Memory B cell (primary cell): ENCODE measurements around the gene VEGFB.
A peak's percentile ranks its signal among the peaks of the same experiment; 100 is the strongest.

Experiments used
- ATAC-seq: fragments of 150-1000 bp; cut with Tn5 transposase; 2 replicates; pipeline ENCODE4 v1.10.0; 2021; ENCODE audit warnings: low read depth, mild to moderate bottlenecking, moderate library complexity
- DNase-seq, 2 donors: peaks; one replicate each; pipeline ENCODE4 v3.0.0; 2022; ENCODE audit warnings: low spot score in 2 of 2
- H3K27ac Mint-ChIP-seq: one replicate; pipeline ENCODE4 v1.8.0; 2022; ENCODE audit warnings: mild to moderate bottlenecking, moderate library complexity, mixed read lengths
- H3K27me3 Mint-ChIP-seq: one replicate; pipeline ENCODE4 v1.8.0; 2022; ENCODE audit warnings: mixed read lengths
- H3K36me3 Mint-ChIP-seq: one replicate; pipeline ENCODE4 v1.8.0; 2022; ENCODE audit warnings: mild to moderate bottlenecking, mixed read lengths
- H3K4me1 Mint-ChIP-seq: one replicate; pipeline ENCODE4 v1.8.0; 2022; ENCODE audit warnings: mixed read lengths
- H3K4me3 Mint-ChIP-seq: one replicate; pipeline ENCODE4 v1.8.0; 2022; ENCODE audit warnings: mild to moderate bottlenecking, moderate library complexity, mixed read lengths
- H3K9me3 Mint-ChIP-seq: one replicate; pipeline ENCODE4 v1.8.0; 2022; ENCODE audit warnings: mixed read lengths

The VEGFB gene

DNA sequence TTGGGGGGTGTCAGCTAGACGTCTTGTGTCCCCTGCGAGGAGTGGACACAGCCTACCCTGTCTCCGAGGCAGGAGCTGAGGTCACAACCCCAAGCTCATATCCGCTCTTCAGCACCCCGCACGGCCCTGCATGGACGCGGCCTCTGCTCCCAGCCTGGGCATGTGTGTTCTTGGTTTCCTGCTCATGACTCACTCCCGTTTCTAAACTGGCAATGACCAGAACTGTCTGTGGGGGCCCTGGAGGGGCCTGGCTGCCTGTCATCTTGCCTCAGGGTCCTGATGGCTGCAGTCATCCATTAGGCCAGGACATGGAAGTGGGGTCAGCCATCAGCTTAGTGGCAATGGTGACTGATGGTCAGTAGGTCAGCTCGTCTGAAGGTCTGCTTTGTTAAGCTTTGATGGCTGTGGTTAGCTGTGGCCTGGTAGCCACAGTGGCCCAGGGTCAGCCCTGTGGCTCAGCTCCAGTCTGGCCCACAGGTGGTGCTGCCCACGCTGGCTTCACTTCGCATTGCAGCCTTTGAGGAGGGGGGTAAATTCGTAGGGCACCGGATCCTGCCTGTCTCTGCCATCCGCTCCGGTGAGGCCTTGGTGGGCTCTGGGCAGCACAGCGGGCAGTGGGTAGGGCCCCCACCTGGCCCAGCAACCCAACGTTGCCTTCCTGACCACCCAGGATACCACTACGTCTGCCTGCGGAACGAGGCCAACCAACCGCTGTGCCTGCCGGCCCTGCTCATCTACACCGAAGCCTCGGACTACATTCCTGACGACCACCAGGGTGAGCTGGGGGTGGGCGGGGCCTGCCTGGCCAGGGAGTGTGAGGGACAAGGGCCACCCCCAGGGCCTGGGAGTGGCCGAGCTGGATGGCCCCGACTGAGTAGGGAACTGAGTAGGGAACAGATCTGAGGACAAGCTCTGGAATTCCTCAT is 28.9 kb downstream of the VEGFB start:
- H3K27me3 Mint-ChIP-seq, result no peaks in the 10 kb centered on the region
- H3K36me3 Mint-ChIP-seq, result peaks cover 16% of the 10 kb centered on the region
- H3K4me3 Mint-ChIP-seq, result no peak overlapping the region
- no peaks in the 10 kb centered on the region for H3K9me3 Mint-ChIP-seq
- no peak overlapping the region for H3K27ac Mint-ChIP-seq
- peaks cover 11% of the 10 kb centered on the region for H3K4me1 Mint-ChIP-seq
- no peak for ATAC-seq
- DNase-seq, result no peak

DNA sequence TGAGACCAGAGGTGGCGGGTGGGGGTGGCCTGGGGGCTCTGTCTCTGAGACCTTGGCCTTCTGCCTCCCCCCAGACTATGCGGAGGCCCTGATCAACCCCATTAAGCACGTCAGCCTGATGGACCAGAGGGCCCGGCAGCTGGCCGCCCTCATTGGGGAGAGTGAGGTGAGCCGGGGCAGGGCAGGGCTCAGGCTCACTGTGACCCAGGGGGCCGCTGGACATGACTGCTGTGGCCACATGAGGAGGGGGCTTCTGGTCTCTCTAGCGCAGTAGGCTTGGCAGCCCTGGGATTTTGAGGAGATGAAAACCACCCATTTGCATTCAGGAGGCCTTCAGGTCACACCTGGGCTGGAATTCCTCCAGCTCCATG is 29.5 kb downstream of the VEGFB start:
- Mint-ChIP-seq H3K27ac (no peak overlapping the region), H3K4me3 (no peak overlapping the region), H3K9me3 (no peaks in the 10 kb centered on the region), H3K36me3 (peaks cover 16% of the 10 kb centered on the region), H3K27me3 (no peaks in the 10 kb centered on the region), H3K4me1 (peaks cover 15% of the 10 kb centered on the region)
- ATAC-seq (no peak), DNase-seq (no peak)

DNA sequence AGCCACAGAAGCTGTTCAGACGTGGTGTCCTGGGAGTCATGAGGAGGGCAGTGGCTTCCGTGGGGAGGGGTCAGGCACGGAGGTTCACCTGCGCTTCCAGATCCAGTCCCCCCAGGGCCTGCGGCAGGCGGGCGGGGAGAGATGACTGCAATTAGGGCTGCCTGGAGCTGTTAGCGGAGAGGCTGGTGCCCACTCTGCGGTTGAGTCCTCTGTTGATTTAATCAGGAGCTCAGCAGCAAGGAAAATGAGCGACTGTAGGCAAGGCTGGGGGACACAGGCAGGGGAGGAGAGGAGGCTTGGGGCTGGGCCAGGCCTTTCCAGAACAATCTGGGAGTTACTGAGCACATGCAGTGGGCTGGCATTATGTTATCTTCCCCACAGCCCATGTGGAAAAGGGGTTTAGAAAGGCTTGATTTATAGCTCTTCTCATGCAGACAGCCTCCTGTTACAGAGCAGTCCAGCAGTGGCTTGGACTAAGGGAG is 30.0 kb downstream of the VEGFB start:
- DNase-seq (no peak), ATAC-seq (no peak)
- H3K9me3 Mint-ChIP-seq, result no peaks in the 10 kb centered on the region
- peaks cover 17% of the 10 kb centered on the region for H3K4me1 Mint-ChIP-seq
- no peaks in the 10 kb centered on the region for H3K27me3 Mint-ChIP-seq
- H3K36me3 Mint-ChIP-seq, result peaks cover 14% of the 10 kb centered on the region
- no peak overlapping the region for H3K27ac Mint-ChIP-seq
- no peak overlapping the region for H3K4me3 Mint-ChIP-seq

DNA sequence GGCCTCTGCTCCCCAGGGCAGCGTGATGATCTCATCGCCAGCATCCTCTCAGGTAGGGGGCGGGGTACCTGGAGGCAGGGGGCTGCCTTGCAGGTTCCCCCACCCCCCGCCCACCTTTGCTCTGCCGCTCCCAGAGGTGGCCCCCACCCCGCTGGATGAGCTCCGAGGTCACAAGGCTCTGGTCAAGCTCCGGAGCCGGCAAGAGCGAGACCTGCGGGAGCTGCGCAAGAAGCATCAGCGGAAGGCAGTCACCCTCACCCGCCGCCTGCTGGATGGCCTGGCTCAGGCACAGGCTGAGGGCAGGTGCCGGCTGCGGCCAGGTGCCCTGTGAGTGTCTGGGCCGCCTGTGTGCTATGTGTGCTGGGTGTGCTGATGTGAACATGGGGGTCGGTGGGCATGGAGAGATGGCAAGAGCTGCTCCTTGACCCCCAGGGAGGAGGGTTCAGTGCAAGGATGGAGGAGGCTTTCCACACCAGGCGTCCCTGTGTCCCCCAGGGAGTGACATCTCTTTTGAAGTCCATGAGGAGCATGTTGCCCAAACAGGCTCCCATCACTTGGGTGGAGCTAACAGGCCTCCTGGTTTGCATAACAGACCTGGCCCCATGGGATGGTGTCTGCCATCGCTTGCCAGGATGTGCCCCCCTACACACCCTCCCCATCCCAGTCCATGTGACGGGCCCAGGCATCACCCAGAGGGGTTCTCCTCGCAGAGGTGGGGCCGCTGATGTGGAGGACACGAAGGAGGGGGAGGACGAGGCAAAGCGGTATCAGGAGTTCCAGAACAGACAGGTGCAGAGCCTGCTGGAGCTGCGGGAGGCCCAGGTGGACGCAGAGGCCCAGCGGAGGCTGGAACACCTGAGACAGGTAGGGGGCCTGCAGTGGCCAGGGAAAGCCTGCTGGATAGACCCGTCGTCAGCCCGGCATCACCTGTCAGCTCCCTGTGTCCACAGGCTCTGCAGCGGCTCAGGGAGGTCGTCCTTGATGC is 31.1 kb downstream of the VEGFB start:
- no peak for ATAC-seq

DNA sequence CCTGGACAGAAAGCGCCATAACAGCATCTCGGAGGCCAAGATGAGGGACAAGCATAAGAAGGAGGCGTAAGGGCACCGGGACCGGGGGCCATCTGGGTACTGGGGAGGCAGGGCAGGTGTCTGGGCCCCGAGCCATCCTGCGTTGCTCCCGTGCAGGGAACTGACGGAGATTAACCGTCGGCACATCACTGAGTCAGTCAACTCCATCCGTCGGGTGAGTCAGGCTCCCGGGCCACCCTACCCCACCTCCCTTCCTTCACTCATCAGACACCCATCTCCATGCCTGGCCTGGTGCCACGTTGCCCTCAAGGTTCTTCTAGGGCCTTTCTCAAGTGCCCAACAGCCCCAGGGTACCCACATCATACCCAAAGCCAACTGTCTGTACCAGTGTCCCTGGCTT is 32.0 kb downstream of the VEGFB start:
- H3K9me3 Mint-ChIP-seq, result no peaks in the 10 kb centered on the region

More for the DNA sequence above, 31.1 kb downstream of the VEGFB start:
- Mint-ChIP-seq H3K36me3 (peaks cover 4% of the 10 kb centered on the region), H3K27me3 (no peaks in the 10 kb centered on the region), H3K4me1 (peaks cover 9% of the 10 kb centered on the region), H3K9me3 (no peaks in the 10 kb centered on the region), H3K4me3 (no peak overlapping the region), H3K27ac (no peak overlapping the region)
- no peak for DNase-seq

DNA sequence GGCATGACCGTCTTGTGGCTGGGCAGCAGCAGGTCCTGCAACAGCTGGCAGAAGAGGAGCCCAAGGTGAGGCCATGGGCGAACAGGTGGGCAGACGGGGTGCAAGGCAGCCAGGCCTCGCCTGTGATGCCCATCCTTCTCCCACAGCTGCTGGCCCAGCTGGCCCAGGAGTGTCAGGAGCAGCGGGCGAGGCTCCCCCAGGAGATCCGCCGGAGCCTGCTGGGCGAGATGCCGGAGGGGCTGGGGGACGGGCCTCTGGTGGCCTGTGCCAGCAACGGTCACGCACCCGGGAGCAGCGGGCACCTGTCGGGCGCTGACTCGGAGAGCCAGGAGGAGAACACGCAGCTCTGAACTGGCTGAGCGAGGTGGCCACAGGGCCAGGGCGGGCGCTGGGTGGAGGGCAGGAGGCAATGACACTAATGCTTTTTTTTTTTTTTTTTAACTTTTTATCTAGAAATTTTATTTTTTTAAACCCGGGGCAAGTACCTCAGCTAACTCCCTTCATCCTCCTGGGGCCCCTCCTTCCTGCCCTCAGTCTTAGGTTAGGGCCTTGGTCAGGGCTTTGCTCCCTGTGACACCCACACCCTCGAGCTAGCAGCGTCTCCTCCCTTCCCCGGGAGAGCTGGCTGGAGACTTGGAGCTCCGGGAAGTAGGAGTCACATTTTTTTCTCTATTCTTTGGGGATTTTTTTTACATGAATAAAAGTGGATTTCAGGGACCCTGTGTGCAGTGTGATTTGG is 33.0 kb downstream of the VEGFB start:
- DNase-seq (no peak), ATAC-seq (no peak)
- Mint-ChIP-seq H3K27me3 (no peaks in the 10 kb centered on the region), H3K27ac (no peak overlapping the region), H3K4me1 (peaks cover 13% of the 10 kb centered on the region), H3K4me3 (peak overlapping the region; percentile 46), H3K36me3 (peaks cover 2% of the 10 kb centered on the region), H3K9me3 (no peaks in the 10 kb centered on the region)

More for the DNA sequence above, 32.0 kb downstream of the VEGFB start:
- no peaks in the 10 kb centered on the region for H3K27me3 Mint-ChIP-seq
- H3K27ac Mint-ChIP-seq, result no peak overlapping the region
- DNase-seq (no peak), ATAC-seq (no peak)
- no peak overlapping the region for H3K4me3 Mint-ChIP-seq
- peaks cover 13% of the 10 kb centered on the region for H3K4me1 Mint-ChIP-seq
- H3K36me3 Mint-ChIP-seq, result peaks cover 4% of the 10 kb centered on the region

DNA sequence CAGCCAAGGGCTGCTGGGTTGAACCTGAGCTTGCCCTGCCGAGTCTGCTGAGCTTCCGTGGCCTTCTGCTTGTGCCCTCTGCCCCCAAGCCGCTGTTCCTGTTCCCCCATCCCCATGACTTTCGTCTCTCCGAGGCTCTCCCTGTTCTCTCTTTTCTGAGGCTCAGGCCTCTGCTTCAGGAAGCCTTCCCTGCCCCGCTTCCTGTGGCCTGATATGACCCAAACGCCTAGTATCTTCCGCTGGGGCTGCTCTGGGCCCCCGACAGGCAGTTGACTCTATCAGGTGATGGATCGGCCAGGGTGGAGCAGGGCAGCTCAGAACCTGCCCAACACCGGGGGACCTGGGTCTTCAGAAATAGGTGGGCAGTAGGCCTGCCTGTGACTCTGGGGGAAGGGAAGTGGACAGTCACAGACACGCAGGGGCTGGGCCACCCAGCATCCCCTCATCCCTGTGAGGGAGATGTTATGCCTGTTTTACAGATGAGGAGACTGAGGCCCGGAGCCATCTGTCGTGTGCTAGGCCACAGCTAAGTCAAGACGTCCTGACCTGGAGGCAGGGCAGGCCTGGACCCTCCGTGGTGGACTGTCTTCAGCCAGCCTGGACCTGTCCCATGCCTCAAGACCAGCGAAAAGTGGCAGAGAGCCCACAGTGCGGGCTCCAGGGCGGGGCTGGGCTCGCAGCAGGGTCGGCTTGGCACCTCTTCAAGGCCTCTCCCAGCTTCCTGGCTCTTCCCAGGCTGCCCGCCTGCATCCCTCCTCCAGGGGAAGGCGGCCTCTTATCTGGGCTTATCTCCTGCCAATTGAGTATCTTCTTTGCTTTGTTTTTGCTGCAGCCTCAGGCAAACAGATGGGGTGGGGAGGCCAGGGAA is 33.9 kb downstream of the VEGFB start:
- no peaks in the 10 kb centered on the region for H3K9me3 Mint-ChIP-seq
- DNase-seq (no peak), ATAC-seq (no peak)
- H3K36me3 Mint-ChIP-seq, result no peaks in the 10 kb centered on the region
- peaks cover 13% of the 10 kb centered on the region for H3K4me1 Mint-ChIP-seq
- peak overlapping the region; percentile 95 for H3K27ac Mint-ChIP-seq
- H3K4me3 Mint-ChIP-seq, result peak overlapping the region; percentile 97
- H3K27me3 Mint-ChIP-seq, result no peaks in the 10 kb centered on the region

DNA sequence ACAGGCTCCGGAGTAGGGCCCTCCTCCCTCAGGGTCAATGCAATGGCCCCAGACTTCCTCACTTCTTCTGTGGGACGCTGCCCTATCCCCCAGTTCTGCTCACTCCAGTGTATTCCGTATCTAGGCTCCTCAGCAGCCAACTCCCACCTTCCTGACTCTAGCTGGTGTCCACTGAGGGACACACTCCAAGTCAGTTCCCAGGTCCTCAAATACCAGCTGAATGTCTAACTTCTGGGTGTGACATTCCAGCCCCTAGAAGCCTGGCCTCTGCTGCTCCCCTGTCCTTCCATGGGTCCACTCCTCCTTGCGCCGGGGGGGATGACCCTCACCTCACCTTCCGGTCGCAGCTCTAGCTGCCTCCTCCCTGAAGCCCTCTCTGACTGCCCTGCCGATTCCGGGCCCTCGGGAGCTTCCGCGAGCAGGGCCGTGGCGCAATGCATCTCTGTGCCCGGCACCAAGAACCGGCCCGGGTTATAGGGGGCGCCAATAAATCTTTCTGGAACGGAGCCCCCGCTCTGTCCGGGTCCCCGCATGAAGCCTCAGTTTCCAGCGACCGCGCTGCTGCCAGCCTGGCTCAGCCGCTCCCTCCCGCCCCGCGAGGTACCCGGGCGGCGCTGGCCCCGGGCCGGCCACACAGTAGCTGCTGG is 34.6 kb downstream of the VEGFB start:
- no peaks in the 10 kb centered on the region for H3K9me3 Mint-ChIP-seq
- peak overlapping the region; percentile 97 for H3K4me3 Mint-ChIP-seq
- ATAC-seq, result no peak
- peak overlapping the region; percentile 95 for H3K27ac Mint-ChIP-seq
- H3K27me3 Mint-ChIP-seq, result no peaks in the 10 kb centered on the region
- no peak for DNase-seq
- peaks cover 13% of the 10 kb centered on the region for H3K4me1 Mint-ChIP-seq
- H3K36me3 Mint-ChIP-seq, result no peaks in the 10 kb centered on the region

DNA sequence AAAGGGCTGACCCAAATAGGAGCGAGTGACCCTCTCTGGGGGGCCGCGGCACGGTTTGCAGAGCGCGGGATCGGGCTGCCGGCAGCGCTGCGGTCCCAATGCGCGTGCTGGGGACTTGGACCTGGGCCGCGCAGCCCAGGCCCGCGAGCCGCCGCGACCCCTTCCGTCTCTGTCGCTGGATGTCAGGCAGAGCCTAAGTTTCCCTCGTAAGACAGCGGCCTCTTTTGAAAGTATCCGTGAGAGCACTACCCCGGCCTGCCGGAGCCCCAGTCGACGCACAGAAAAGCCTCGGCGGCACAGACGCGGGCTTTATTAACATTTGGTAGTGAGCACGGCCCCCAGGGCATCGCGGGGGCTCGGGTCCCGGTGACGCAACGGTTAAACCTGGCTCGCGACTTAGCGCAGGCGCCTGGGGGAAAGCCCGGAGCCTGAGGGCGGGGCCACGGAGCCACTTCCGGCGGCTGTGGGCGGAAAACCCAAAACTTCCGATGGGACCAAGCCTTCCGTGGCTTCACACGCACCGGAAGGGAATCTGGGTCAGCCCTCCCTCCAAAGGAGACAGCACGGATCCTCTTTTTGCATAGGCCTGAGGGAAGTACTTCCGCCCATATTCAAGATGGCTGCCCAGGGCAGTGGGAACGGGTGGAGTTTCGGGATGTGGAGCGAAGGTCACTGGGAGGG is 35.3 kb downstream of the VEGFB start:
- Mint-ChIP-seq H3K27me3 (no peaks in the 10 kb centered on the region), H3K36me3 (no peaks in the 10 kb centered on the region), H3K9me3 (no peaks in the 10 kb centered on the region), H3K4me1 (peaks cover 13% of the 10 kb centered on the region), H3K27ac (peak overlapping the region; percentile 95), H3K4me3 (peak overlapping the region; percentile 97)
- DNase-seq (peak; percentile 88 to 91), ATAC-seq (peak; percentile 70)

DNA sequence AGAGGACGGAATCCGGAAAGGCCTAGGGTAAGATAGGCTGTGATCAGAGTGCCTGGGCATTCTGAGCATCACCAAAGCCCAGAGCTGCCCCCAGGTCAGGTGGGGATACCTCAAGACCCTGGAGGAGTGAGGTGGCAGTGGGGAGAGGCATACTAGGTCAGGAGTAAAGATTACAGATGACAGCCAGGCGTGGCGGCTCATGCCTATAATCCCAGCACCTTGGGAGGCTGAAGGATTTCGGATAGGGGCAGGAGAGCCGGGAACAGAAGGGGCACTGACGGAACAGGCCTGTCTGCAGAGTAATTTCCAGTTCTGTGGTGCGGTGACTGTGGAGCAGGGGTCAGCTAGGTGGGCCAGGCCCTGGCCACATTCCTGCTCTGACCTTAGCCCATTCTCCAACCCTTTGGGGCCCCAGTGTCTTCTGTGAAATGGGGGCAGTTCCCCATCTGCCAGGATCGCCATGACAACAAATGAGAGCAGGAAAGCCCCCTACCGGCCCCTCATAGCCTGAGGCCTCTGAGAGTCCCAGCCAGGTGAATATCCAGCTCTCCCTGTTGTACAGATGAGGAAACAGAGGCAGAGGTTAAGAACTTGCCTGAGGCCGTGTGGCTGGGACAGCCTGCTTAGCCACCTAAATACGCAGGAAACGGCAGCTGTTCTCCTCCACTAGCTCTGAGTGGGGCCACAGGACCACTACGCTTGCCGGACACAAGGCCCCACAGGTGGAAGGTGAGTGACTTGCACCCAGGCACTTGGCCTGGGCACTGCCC is 40.8 kb downstream of the VEGFB start:
- Mint-ChIP-seq H3K36me3 (peaks cover 5% of the 10 kb centered on the region), H3K4me3 (no peak overlapping the region), H3K27ac (no peak overlapping the region), H3K27me3 (no peaks in the 10 kb centered on the region), H3K4me1 (peaks cover 4% of the 10 kb centered on the region), H3K9me3 (no peaks in the 10 kb centered on the region)
- no peak for DNase-seq
- no peak for ATAC-seq

DNA sequence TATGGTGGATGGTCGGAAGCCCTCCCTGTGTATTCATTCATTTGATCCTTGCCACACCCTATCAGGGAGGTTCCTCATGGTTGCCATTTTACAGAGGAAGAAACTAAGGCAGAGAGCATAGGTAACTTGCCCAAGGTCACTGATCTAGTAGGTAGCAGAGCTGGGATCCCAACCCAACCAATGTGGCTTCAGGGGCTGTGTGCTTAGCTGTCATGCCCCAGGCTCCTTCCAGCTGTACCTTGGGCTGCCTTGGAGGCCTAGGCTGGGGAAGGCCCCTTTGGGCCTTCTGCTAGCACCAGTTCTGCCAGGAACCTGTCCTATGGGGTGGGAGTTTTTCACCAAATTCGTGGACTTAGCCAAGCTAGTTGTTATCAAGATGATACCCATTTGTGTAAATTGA is 41.5 kb downstream of the VEGFB start:
- Mint-ChIP-seq H3K4me1 (peaks cover under 1% of the 10 kb centered on the region), H3K36me3 (peaks cover 5% of the 10 kb centered on the region), H3K4me3 (no peak overlapping the region), H3K27me3 (no peaks in the 10 kb centered on the region), H3K27ac (no peak overlapping the region), H3K9me3 (no peaks in the 10 kb centered on the region)
- ATAC-seq, result no peak
- DNase-seq, result no peak
